Astrocyte (in vitro differentiated cells and primary cell): ENCODE results near the gene LAMA5. TPM values are rescaled to one million over a fixed set of nuclear protein-coding genes. Genes with fewer than 3 reads are reported as not detected.

Source experiments
- DNase-seq: peaks from one replicate; pipeline ENCODE4 v3.0.0-alpha.2; 2010; ENCODE audit warnings: low read depth
- FAIRE-seq: peaks from 2 replicates; lab custom pipeline; 2011; peaks lifted over from hg19 to GRCh38; lab: Jason Lieb, UNC
- H2AFZ ChIP-seq: 2 replicates; pipeline ENCODE4 v1.6.0; 2012; ENCODE audit warnings: low read depth, low read length, inconsistent platforms
- H3K27ac ChIP-seq: 2 replicates; pipeline ENCODE4 v1.5.1; 2011; ENCODE audit warnings: low read depth, low read length, inconsistent platforms
- H3K27me3 ChIP-seq: 2 replicates; pipeline ENCODE4 v1.6.0; 2011; ENCODE audit warnings: low read length, inconsistent platforms; ENCODE audit not compliant: insufficient read depth
- H3K36me3 ChIP-seq: 2 replicates; pipeline ENCODE4 v1.5.1; 2011; ENCODE audit warnings: low read length, inconsistent platforms; ENCODE audit not compliant: insufficient read depth
- H3K4me1 ChIP-seq: 2 replicates; pipeline ENCODE4 v1.5.1; 2011; ENCODE audit warnings: low read length, inconsistent platforms; ENCODE audit not compliant: insufficient read depth
- H3K4me2 ChIP-seq: 2 replicates; pipeline ENCODE4 v1.6.0; 2012; ENCODE audit warnings: low read length, inconsistent platforms
- H3K4me3 ChIP-seq: 2 replicates; pipeline ENCODE4 v1.5.1; 2011; ENCODE audit warnings: low read depth, mild to moderate bottlenecking, low read length, inconsistent platforms; ENCODE audit not compliant: insufficient read depth
- H3K79me2 ChIP-seq: 2 replicates; pipeline ENCODE4 v1.6.0; 2012; ENCODE audit warnings: mild to moderate bottlenecking, low read length, inconsistent platforms; ENCODE audit not compliant: insufficient read depth
- H3K9ac ChIP-seq: 2 replicates; pipeline ENCODE4 v1.6.0; 2012; ENCODE audit warnings: mild to moderate bottlenecking, low read length, inconsistent platforms
- H3K9me3 ChIP-seq: 2 replicates; pipeline ENCODE4 v1.5.1; 2012; ENCODE audit warnings: low read depth, mild to moderate bottlenecking, low read length, inconsistent platforms; ENCODE audit not compliant: insufficient read depth
- H4K20me1 ChIP-seq: 2 replicates; pipeline ENCODE4 v1.6.0; 2012; ENCODE audit warnings: low read length, inconsistent platforms; ENCODE audit not compliant: insufficient read depth
- H3K27ac Mint-ChIP-seq: one replicate; pipeline ENCODE4 v1.8.0; 2021; ENCODE audit warnings: mild to moderate bottlenecking, mixed read lengths; ENCODE audit not compliant: unreplicated experiment
- H3K27me3 Mint-ChIP-seq: one replicate; pipeline ENCODE4 v1.8.0; 2021; ENCODE audit warnings: low read depth, mixed read lengths; ENCODE audit not compliant: unreplicated experiment
- H3K36me3 Mint-ChIP-seq: one replicate; pipeline ENCODE4 v1.8.0; 2021; ENCODE audit warnings: low read depth, mixed read lengths; ENCODE audit not compliant: unreplicated experiment
- H3K4me1 Mint-ChIP-seq: one replicate; pipeline ENCODE4 v1.8.0; 2021; ENCODE audit warnings: low read depth, mixed read lengths; ENCODE audit not compliant: unreplicated experiment
- H3K4me3 Mint-ChIP-seq: one replicate; pipeline ENCODE4 v1.8.0; 2021; ENCODE audit warnings: mild to moderate bottlenecking, moderate library complexity, mixed read lengths; ENCODE audit not compliant: unreplicated experiment
- H3K9me3 Mint-ChIP-seq: one replicate; pipeline ENCODE4 v1.8.0; 2021; ENCODE audit warnings: mild to moderate bottlenecking, mixed read lengths; ENCODE audit not compliant: unreplicated experiment
- EZH2 ChIP-seq: IDR thresholded peaks from 2 replicates; pipeline ENCODE4 v1.6.1; 2012; ENCODE audit warnings: mild to moderate bottlenecking, low read length, inconsistent platforms; ENCODE audit not compliant: insufficient read depth
- total RNA-seq: library from RNA; stranded (reverse); gene quantifications from 2 replicates; pipeline ENCODE4 v1.2.1, GENCODE V29; 2021
- TF ChIP-seq, protein P1 (sequence below): IDR thresholded peaks from 2 replicates; pipeline ENCODE4 v1.5.1; 2011; ENCODE audit warnings: low read depth, mild to moderate bottlenecking, inconsistent platforms, low read length, moderate library complexity; ENCODE audit not compliant: insufficient read depth

The LAMA5 gene
- total RNA-seq, 1 donor from 2014 or later, result 350 TPM

DNA sequence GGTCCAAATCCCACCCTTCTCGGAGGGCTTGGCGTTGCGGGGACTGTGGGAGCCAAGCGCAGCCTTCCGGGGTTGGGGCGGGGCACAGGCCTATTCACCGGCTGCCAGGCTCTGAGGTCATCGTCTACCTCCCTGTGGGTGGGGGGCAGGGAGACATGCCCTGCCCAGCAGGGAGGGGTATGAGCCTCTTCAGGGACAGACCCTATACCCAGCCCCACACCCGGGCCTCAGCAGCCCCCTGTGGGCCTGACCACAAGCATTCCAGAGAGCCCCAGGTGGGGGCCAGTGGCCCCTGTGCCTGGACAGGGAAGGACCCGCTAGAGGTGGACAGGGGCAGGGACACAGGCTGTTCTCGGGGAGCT, 11.6 kb downstream of the LAMA5 start:
- Mint-ChIP-seq H3K27ac (no peak overlapping the region), H3K9me3 (no peaks in the 10 kb centered on the region), H3K36me3 (no peaks in the 10 kb centered on the region), H3K4me3 (no peak overlapping the region), H3K4me1 (peaks cover 4% of the 10 kb centered on the region), H3K27me3 (no peaks in the 10 kb centered on the region)
- FAIRE-seq (no peak), DNase-seq (no peak)
- no peak overlapping the region for H3K4me3 ChIP-seq
- peak overlapping the region; percentile 67 for H3K27ac ChIP-seq
- H3K9ac ChIP-seq, result peak overlapping the region; percentile 67
- H2AFZ ChIP-seq, result peak overlapping the region; percentile 15
- no peaks in the 10 kb centered on the region for H3K27me3 ChIP-seq
- no peaks in the 10 kb centered on the region for H4K20me1 ChIP-seq
- peak overlapping the region; percentile 74 for H3K4me2 ChIP-seq
- H3K36me3 ChIP-seq, result no peaks in the 10 kb centered on the region
- no peaks in the 10 kb centered on the region for H3K9me3 ChIP-seq
- TF ChIP-seq EZH2, result no peak
- TF ChIP-seq, protein P1, sequence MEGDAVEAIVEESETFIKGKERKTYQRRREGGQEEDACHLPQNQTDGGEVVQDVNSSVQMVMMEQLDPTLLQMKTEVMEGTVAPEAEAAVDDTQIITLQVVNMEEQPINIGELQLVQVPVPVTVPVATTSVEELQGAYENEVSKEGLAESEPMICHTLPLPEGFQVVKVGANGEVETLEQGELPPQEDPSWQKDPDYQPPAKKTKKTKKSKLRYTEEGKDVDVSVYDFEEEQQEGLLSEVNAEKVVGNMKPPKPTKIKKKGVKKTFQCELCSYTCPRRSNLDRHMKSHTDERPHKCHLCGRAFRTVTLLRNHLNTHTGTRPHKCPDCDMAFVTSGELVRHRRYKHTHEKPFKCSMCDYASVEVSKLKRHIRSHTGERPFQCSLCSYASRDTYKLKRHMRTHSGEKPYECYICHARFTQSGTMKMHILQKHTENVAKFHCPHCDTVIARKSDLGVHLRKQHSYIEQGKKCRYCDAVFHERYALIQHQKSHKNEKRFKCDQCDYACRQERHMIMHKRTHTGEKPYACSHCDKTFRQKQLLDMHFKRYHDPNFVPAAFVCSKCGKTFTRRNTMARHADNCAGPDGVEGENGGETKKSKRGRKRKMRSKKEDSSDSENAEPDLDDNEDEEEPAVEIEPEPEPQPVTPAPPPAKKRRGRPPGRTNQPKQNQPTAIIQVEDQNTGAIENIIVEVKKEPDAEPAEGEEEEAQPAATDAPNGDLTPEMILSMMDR, result no peak
- peaks cover 52% of the 10 kb centered on the region for H3K4me1 ChIP-seq
- no peaks in the 10 kb centered on the region for H3K79me2 ChIP-seq

GRCh38 chr20:62354811-62355341, 12.2 kb downstream of the LAMA5 start:
- Mint-ChIP-seq H3K9me3 (no peaks in the 10 kb centered on the region), H3K27me3 (no peaks in the 10 kb centered on the region), H3K36me3 (no peaks in the 10 kb centered on the region), H3K4me3 (no peak overlapping the region), H3K27ac (peak overlapping the region; percentile 26), H3K4me1 (peaks cover 4% of the 10 kb centered on the region)
- Histone ChIP-seq H3K36me3 (no peaks in the 10 kb centered on the region), H3K9me3 (no peaks in the 10 kb centered on the region), H4K20me1 (no peaks in the 10 kb centered on the region), H3K9ac (peak overlapping the region; percentile 67), H3K27me3 (no peaks in the 10 kb centered on the region), H3K27ac (peak overlapping the region; percentile 67), H3K4me1 (peaks cover 57% of the 10 kb centered on the region), H3K4me2 (peak overlapping the region; percentile 74), H3K79me2 (no peaks in the 10 kb centered on the region), H2AFZ (peak overlapping the region; percentile 15), H3K4me3 (no peak overlapping the region)
- TF ChIP-seq, protein P1, result no peak
- no peak for TF ChIP-seq EZH2
- no peak for DNase-seq
- FAIRE-seq, result no peak

DNA sequence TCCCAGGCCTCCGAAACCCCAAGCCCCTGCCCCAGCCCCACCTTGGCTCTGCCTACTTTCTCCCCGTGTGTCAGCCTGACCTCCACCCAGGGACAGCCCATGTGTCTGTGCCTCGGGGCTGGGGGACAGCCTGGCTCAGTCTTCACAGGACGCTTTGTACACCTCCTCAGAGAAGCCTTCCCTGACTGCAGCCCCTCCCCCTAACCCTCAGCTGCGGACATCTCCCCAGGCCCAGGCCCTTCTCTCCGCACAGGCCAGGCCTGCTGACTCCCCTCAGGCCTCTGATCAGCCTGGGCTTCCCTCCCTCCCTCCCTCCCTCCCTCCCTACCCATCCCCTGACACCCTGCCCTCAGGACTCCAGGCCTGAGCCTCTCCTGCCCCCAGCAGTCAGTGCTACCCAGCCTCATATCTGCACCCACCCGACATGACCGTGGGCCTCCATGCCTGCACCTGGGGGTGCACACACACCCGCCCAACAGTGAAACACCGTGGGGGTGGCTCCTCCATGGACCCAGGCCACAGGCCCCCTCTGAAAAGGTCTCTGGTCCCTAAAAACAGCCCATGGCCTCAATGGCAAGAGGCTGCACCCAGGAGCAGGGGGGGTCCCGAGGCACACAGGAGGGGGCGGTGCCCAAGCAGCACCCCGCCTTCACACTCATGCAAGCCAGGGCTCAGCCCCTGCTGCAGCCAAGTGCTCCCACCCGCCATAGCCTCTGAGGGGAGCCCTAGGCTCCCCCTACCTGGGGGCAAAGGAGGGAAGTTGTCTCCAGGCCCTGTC, 12.9 kb downstream of the LAMA5 start:
- Histone ChIP-seq H3K36me3 (no peaks in the 10 kb centered on the region), H3K9ac (no peak overlapping the region), H3K27ac (no peak overlapping the region), H3K4me2 (no peak overlapping the region), H3K9me3 (no peaks in the 10 kb centered on the region), H3K4me3 (no peak overlapping the region), H2AFZ (no peak overlapping the region), H3K27me3 (no peaks in the 10 kb centered on the region), H3K79me2 (no peaks in the 10 kb centered on the region), H4K20me1 (no peaks in the 10 kb centered on the region), H3K4me1 (peaks cover 52% of the 10 kb centered on the region)
- Mint-ChIP-seq H3K27me3 (no peaks in the 10 kb centered on the region), H3K9me3 (peaks cover 2% of the 10 kb centered on the region), H3K4me1 (peaks cover 5% of the 10 kb centered on the region), H3K36me3 (peaks cover 2% of the 10 kb centered on the region), H3K4me3 (no peak overlapping the region), H3K27ac (no peak overlapping the region)
- FAIRE-seq, result no peak
- no peak for TF ChIP-seq EZH2
- TF ChIP-seq, protein P1, result no peak
- DNase-seq, result no peak
